ENCODE results near the gene CFAP251.

CFAP251 gene

GRCh38 chr12:122005252-122005776 is 86.9 kb downstream of the CFAP251 start:
- no peak for DNase-seq

DNA sequence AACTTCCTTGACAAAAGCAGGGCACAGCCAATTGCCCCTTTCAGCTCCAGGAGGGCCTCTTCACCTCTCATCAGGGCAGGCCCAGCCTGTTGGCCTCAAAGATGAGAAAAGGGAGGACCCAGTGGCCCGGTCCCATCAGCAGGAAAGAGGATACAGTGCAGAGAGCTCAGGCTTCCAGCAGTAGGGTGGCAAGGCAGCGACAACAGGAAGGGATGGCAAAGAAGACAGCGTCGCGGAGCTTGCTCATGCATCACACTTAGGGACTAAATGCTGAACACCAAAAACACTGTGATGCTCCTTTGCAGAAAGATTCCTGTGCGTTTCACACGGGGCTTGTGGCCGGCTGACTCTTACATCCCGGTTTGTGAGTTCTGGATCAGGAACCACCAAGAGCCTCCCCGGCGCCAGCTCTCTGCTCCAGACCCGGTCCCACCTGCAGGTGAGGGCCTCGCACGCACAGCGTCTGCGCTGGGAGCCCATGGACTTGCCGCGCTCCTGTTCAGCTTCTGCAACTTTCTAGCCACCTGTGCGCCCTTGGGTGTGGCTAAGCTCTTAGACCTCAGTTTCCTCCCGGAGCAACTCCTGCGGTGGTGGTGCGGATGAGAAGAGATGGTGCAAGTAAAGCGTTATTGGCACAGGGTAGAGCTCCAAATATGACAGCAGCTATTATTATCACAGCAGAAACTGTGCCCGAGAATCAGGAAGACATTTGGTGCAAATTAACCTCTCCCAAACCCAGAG is 88.0 kb downstream of the CFAP251 start:
- DNase-seq, result no peak

- no peak for DNase-seq
These were observed 91.3 kb downstream of the CFAP251 start for GRCh38 chr12:122009741-122010140.

- DNase-seq, result no peak
These were observed 93.8 kb downstream of the CFAP251 start for GRCh38 chr12:122012184-122012583.

GRCh38 chr12:122013136-122013535 is 94.7 kb downstream of the CFAP251 start:
- no peak for DNase-seq

DNA sequence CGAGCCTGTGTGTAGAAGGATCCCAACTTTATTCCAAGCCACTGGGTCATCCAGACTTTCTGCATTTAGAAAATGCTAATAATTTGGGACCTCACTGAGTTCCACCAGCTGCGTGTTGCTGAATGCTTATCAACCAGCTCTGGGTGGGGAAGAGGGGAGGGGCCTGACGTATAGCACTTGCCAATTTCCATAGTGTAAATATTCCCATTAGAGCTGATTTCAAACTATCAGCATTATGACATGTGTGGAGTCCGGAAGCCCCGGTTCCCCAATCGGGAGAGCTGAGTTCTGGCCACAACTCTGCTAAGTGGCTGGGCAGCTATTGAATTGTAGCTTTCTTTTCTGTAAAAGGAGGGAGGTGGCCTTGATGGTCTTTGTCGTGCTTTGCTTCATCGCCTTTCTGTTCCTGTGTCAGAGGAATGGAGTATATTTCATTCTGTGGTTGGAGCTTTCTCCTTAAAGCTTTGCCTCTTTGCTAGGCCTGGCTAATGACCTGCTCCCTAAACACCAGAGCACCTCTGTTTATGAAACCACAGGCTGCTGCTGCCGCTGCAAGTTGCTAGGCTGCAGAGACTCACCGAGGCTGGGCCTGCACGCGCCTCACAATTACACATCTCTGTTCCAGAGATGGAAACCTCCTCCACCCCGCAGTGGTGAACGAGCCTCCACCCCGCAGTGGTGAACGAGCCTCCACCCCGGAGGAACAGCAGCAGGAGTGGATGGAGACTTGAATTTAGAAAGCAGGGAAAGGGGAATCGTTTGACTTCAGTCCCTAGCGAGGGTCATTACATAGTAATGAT is 95.6 kb downstream of the CFAP251 start:
- no peak for DNase-seq

GRCh38 chr12:122014781-122015180 is 96.4 kb downstream of the CFAP251 start:
- DNase-seq, result no peak

GRCh38 chr12:122018457-122018856 is 100.1 kb downstream of the CFAP251 start:
- no peak for DNase-seq

GRCh38 chr12:122018937-122019336 is 100.5 kb downstream of the CFAP251 start:
- no peak for DNase-seq

- no peak for DNase-seq
These were observed 102.4 kb downstream of the CFAP251 start for GRCh38 chr12:122020795-122021192.

DNA sequence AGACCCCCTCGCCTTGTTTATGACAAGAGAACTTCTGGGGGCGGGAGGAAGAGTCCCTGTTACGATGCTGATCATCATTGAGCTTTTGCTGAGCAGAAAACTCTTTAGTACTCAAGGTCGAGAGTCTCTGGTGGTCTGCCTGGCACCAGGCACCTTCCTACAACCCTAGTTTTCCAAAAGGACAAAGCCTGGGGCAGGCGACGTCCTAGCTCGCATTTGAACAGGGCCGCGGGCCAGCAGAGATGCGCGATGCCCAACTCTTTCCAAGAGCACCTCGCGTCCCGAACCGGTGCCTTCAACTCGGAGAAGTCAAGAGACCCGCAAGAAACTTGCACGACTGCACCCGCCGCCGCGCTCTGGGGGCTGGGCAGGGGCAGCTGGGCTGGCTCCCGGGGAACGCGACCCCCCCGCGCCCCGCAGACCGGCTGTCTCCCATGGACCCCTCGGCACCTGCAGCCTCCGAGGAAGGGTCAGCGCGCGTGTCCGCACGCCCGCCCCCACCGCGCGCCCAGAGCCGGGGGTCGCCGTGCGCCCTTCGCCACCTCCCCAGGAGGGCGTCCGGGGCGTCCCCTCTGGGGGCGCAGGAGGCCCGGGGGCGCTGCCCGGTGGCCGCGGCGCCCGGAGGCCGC is 102.9 kb downstream of the CFAP251 start:
- DNase-seq, result no peak

DNA sequence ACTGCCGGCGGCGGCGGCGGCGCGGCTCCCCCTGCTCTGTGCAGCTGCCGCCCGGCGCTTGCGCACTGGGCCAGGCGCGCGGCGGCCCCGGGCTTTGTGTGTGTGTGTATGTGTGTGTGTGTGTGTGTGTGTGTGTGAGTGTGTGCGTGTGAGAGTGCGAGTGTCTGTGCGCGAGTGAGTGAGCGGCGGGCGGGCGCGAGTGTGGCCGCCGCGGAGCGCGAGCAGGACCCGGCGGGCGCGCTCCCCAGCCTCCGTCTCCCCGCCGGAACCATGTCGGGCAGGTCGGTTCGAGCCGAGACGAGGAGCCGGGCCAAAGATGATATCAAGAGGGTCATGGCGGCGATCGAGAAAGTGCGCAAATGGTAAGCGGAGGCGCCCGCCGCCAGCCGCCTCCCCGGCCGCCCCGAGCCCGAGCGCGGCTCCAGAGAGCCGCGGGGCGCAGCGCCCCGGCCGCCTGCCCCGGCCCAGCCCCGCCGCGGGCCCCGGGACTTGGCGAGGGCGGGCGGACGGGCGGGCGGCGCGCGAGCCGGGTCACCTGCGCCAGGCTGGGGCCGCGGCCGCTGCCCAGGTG is 103.5 kb downstream of the CFAP251 start, which contains the start of gene BCL7A:
BCL7A (plus strand) TSS at position 63 of the 571 bp plus-strand sequence; CDS start at position 271, 208 bp downstream.
- peak; percentile 51 to 80 for DNase-seq

GRCh38 chr12:122022393-122023338 is 104.3 kb downstream of the CFAP251 start:
- DNase-seq, result peak in 1 of 2 donors; percentile 31

DNA sequence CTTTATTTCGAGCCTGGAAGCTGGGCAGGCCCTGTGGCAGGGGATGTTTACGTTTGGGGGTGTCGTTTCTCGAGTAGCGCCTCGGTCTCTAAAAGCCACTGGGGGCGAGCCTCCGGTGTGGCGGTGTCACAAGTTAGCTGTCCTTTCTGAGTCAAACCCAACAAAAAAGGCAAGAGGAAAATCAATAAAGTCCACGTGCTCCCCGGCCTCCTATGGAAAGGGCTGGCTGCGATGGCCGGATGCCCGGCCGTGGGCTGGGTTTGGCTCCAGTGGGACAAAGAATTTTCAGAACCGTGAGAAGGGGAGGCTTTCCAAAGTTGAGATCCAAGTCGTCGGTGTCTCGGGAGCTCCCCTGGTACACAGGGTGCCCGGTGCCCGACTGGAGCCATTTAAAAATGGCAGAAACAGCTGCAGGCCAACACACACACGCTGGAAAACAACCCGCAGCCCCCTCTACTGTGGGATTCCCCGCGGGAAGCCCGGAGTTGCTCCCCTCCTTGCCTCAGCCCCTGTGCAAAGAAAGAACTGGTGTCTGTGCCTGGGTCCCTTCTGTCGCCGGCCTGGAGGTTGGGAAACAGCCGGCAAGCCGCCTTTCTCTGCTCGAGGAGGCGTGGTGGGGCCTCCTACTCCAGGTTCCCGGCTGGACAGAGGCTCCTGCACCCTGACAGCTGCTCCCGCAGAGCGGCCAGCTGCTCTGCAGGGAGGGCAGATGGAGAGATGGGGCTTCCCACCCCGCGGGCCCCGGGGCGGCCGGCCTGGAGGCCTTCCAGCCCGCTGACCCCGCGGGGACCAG is 105.1 kb downstream of the CFAP251 start:
- DNase-seq, result peak; percentile 51 to 62

GRCh38 chr12:122024132-122024785 is 105.9 kb downstream of the CFAP251 start:
- no peak for DNase-seq

DNA sequence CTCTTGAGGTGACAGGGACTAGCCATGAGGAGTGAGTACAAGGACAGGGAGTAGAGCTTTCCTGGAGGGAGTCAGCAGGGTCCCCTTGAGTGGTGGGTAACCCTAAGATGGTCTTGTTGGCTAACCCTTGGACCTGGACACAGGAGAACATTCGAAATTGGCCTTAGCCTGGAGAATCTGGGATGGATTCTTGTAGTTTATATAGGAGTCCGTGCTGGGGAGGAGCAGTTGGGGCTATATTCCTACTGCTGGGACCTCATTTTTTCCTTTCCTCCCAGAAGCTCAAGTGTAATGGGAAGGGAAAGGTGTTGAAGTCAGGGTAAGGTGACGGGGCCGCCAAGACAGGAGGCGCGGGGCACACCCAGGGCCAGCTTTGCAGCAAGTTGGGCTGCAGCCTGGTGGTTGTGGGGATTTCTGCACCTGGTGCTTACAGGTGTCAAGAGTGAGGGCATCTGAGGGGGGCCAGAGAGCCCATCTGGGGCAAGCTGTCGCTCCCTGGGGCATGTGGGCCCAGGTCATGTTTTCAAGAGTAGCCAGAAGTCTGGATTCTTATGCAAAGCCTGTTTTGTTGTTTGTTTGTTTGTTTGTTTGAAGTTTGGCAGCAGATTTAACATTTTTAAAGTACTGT is 108.4 kb downstream of the CFAP251 start:
- no peak for DNase-seq

DNA sequence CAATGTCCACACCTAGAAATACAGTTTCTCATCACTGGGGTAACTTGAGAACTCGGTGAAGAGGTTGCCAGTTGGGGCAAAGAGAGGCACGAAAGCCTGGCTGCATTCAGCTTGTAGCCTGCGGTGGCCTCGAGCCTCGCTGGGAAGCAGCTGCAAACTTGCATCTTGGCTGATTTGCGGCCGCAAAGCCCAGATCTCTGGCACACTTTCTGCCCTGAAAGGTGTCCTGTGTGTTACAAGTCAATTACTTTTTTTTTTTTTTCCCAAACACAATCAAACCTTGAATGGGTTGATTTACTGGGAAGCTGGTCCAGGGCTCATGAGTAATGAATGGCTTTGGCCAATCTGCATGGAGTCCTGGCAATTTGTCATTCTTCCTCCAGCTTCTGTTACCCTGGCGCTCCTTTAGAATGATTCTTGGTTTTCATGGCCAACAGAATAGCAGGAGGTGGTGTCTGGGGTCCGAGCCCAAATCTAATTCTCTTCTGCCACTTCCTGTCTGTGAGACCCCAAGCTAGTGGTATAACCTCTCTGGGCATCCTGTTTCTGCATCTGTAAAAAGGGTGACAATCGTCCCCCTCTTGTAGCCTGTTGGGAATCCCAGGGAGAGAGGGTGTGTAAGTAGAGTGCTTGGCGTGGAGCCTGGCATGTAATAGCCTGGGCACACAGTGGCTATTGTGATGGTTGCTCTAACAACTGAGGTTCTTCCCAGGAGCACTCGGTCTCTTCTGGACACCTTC is 109.9 kb downstream of the CFAP251 start:
- DNase-seq, result peak; percentile 18 to 42

- no peak for DNase-seq
These were observed 110.6 kb downstream of the CFAP251 start for GRCh38 chr12:122028905-122029560.

Data from hippocampal formation (tissue), 2 donors.